Measurements from ENCODE around the gene AK1. TPM values are rescaled to one million over a fixed set of nuclear protein-coding genes. Genes with fewer than 3 reads are reported as not detected.

The AK1 gene
- total and polyA plus RNA-seq, 2 of the 13 experiments (the other 11 are each of a cell fraction or from before 2014, with no cell fraction given) = 19.1 to 32.8 TPM

DNA sequence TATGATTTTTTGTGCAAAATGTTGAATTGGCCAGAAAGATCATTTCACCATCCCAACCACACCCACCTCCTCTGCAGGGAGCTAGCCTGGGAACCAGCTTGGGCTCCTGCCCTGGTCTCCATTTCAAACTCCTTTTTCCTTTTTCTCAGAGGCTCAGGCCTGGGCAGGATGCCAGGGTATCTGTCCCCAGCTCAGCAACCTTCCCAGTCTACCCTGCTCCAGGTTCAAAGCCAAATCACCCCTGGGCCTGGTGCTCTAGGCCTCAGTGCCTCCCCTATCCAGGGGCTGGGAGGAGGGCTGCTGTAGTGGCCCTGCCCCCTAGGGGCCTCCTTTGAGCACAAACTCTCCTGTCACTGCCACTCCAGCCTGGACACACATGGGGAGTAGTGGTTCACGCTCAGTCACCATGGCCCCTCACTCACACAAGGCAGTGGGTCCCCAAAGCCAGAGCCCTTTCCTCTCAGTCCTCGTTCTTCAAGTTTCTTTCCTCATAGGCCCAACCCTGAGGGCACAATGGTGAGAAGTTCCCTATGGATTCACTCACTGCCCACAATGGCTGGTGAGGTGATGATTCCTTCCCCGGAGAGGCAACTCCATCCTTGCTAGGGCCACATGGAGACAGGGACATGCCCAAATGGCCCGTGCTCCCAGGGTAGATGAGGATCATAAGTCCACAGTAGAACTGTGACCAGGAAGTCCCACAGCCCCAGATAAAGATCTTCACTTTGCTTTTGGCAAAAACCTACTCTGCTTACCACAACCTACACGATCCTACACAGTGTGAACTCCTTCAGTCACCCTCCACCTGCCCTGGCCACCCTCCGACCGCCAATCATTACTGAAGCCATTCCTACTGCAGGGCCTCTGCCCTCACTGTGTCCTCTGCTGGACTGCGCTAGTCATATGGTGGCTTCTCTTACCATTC is 41.0 kb upstream of the AK1 start (continued):
- TF ChIP-seq, protein P1, sequence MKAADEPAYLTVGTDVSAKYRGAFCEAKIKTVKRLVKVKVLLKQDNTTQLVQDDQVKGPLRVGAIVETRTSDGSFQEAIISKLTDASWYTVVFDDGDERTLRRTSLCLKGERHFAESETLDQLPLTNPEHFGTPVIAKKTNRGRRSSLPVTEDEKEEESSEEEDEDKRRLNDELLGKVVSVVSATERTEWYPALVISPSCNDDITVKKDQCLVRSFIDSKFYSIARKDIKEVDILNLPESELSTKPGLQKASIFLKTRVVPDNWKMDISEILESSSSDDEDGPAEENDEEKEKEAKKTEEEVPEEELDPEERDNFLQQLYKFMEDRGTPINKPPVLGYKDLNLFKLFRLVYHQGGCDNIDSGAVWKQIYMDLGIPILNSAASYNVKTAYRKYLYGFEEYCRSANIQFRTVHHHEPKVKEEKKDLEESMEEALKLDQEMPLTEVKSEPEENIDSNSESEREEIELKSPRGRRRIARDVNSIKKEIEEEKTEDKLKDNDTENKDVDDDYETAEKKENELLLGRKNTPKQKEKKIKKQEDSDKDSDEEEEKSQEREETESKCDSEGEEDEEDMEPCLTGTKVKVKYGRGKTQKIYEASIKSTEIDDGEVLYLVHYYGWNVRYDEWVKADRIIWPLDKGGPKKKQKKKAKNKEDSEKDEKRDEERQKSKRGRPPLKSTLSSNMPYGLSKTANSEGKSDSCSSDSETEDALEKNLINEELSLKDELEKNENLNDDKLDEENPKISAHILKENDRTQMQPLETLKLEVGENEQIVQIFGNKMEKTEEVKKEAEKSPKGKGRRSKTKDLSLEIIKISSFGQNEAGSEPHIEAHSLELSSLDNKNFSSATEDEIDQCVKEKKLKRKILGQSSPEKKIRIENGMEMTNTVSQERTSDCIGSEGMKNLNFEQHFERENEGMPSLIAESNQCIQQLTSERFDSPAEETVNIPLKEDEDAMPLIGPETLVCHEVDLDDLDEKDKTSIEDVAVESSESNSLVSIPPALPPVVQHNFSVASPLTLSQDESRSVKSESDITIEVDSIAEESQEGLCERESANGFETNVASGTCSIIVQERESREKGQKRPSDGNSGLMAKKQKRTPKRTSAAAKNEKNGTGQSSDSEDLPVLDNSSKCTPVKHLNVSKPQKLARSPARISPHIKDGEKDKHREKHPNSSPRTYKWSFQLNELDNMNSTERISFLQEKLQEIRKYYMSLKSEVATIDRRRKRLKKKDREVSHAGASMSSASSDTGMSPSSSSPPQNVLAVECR (CRISPR knock-in tag; IDR thresholded peaks at IDR 0.05; ENCODE audit: borderline replicate concordance) = peak; percentile 11; the same call in 1 of the 2 replicates
- TF ChIP-seq, protein P2, sequence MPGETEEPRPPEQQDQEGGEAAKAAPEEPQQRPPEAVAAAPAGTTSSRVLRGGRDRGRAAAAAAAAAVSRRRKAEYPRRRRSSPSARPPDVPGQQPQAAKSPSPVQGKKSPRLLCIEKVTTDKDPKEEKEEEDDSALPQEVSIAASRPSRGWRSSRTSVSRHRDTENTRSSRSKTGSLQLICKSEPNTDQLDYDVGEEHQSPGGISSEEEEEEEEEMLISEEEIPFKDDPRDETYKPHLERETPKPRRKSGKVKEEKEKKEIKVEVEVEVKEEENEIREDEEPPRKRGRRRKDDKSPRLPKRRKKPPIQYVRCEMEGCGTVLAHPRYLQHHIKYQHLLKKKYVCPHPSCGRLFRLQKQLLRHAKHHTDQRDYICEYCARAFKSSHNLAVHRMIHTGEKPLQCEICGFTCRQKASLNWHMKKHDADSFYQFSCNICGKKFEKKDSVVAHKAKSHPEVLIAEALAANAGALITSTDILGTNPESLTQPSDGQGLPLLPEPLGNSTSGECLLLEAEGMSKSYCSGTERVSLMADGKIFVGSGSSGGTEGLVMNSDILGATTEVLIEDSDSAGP (CRISPR knock-in tag; IDR thresholded peaks at IDR 0.05; ENCODE audit: borderline replicate concordance) = peak; percentile 33; the same call in 1 of the 2 replicates
- TF ChIP-seq, protein P3, sequence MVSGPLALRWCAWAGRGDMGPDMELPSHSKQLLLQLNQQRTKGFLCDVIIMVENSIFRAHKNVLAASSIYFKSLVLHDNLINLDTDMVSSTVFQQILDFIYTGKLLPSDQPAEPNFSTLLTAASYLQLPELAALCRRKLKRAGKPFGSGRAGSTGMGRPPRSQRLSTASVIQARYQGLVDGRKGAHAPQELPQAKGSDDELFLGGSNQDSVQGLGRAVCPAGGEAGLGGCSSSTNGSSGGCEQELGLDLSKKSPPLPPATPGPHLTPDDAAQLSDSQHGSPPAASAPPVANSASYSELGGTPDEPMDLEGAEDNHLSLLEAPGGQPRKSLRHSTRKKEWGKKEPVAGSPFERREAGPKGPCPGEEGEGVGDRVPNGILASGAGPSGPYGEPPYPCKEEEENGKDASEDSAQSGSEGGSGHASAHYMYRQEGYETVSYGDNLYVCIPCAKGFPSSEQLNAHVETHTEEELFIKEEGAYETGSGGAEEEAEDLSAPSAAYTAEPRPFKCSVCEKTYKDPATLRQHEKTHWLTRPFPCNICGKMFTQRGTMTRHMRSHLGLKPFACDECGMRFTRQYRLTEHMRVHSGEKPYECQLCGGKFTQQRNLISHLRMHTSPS (CRISPR knock-in tag; IDR thresholded peaks at IDR 0.05; ENCODE audit: low read depth) = 0 out of 2 replicates have a peak, but pooled peaks have one; percentile 27
- TF ChIP-seq FOXC1 (CRISPR knock-in tag; IDR thresholded peaks at IDR 0.05; ENCODE audit: borderline replicate concordance) = peak; percentile 54; the same call in 1 of the 2 replicates
- no peak for TF ChIP-seq SIN3A (IDR thresholded peaks at IDR 0.05; ENCODE audit: borderline replicate concordance, low read depth, low read length)
- TF ChIP-seq ZNF883 (CRISPR knock-in tag; IDR thresholded peaks at IDR 0.05; ENCODE audit: not compliant biosample characterization) = no peak
- no peak for TF ChIP-seq ZFP37 (CRISPR knock-in tag; IDR thresholded peaks at IDR 0.05; ENCODE audit: borderline replicate concordance)
- peak; percentile 67; the same call in 1 of the 2 replicates for TF ChIP-seq ZNF891 (CRISPR knock-in tag; IDR thresholded peaks at IDR 0.05)
- TF ChIP-seq ZMAT3 (CRISPR knock-in tag; conservative IDR thresholded peaks at IDR 0.05) = 0 out of 2 replicates have a peak, but pooled peaks have one; percentile 34
- TF ChIP-seq, protein P4, sequence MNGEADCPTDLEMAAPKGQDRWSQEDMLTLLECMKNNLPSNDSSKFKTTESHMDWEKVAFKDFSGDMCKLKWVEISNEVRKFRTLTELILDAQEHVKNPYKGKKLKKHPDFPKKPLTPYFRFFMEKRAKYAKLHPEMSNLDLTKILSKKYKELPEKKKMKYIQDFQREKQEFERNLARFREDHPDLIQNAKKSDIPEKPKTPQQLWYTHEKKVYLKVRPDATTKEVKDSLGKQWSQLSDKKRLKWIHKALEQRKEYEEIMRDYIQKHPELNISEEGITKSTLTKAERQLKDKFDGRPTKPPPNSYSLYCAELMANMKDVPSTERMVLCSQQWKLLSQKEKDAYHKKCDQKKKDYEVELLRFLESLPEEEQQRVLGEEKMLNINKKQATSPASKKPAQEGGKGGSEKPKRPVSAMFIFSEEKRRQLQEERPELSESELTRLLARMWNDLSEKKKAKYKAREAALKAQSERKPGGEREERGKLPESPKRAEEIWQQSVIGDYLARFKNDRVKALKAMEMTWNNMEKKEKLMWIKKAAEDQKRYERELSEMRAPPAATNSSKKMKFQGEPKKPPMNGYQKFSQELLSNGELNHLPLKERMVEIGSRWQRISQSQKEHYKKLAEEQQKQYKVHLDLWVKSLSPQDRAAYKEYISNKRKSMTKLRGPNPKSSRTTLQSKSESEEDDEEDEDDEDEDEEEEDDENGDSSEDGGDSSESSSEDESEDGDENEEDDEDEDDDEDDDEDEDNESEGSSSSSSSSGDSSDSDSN (CRISPR knock-in tag; IDR thresholded peaks at IDR 0.05) = peak; percentile 35; the same call in 1 of the 2 replicates
- TF ChIP-seq ZFY (CRISPR knock-in tag; IDR thresholded peaks at IDR 0.05) = peak; percentile 52
- TF ChIP-seq SOX6 (IDR thresholded peaks at IDR 0.05) = no peak
- peak; percentile 42; the same call in 1 of the 2 replicates for TF ChIP-seq SOX6 (CRISPR knock-in tag; IDR thresholded peaks at IDR 0.05)
- TF ChIP-seq STAG1 (CRISPR knock-in tag; IDR thresholded peaks at IDR 0.05) = peak; percentile 60
- peak; percentile 38; the same call in 1 of the 2 replicates for TF ChIP-seq ZNF788 (CRISPR knock-in tag; IDR thresholded peaks at IDR 0.05; ENCODE audit: borderline replicate concordance)

All from HepG2 (cell line).